ENCODE measurements around the gene KDF1. TPM values are rescaled to one million over a fixed set of nuclear protein-coding genes. Genes with fewer than 3 reads are reported as not detected.

The KDF1 gene
- total RNA-seq, result not detected in 2 replicates

GRCh38 chr1:26959722-26960624, at the start of gene KDF1:
Gene KDF1, minus strand, starts transcription at chr1:26960468. Its CDS starts 8,088 bp downstream, at chr1:26952380.

GRCh38 chr1:26993237-26994019, 33.2 kb upstream of the KDF1 start, which contains the start of gene TRNP1:
Gene TRNP1, plus strand, starts transcription at chr1:26993692. Its CDS starts 95 bp downstream, at chr1:26993787.

GRCh38 chr1:26921540-26922430, 38.5 kb downstream of the KDF1 start, which contains the start of gene NUDC:
Gene NUDC, plus strand, starts transcription at chr1:26921743. Its CDS starts 106 bp downstream, at chr1:26921849.

DNA sequence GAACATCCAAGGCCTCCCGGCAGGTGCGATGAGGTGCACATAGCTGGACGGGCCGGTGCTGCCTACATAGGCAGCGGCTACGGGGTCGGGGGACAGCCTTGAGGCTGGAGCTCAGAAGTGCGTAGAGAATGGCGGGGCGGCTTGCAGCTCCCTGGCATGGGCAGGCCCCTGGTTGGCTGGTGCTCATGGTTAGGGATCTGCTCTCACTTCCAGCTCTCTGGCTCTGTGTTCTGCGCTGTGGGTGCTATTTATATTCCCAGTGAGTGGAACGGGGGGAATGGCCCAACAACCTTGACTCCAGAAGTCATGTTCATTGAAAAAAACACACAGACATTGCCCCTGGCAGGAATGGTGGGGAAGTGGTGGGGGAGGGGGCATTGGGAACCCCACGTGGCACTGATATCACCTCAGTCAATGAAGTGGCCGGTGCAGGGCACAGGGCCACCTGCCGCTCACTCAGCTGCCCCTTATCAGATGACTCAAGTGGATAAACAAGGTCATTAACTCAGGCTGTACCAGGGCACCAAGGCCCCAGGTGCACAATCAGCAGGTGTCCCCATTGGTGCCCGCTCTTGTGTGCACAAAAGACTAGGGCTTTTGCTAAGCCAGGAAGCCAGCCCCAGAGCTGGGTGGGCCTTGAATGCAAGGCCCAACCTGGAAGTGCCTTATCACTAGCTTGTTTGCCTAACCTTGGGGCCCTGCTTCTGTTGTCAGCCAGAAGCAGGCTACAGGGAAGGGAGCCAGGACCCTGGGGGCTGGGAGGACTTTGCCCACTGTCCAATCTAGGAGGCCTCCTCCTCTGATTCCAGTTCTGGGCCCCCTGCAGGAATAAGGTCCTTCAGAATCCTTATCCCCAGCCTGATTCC, 46.3 kb downstream of the KDF1 start, which contains the start of gene NR0B2:
NR0B2 (minus strand) TSS at position 222 of the 866 bp plus-strand sequence; CDS start at position 187, 35 bp downstream.

GRCh38 chr1:26900001-26900814, 60.1 kb downstream of the KDF1 start, which contains the start of gene GPATCH3:
Gene GPATCH3, minus strand, starts transcription at chr1:26900467. Its CDS starts 25 bp downstream, at chr1:26900442.

Other genes with a start within 250 kb of the KDF1 start
- gene PIGV, start 172.5 kb downstream of the KDF1 start, total RNA-seq, result 5.6 and 5.7 TPM in 2 replicates
- gene ZDHHC18, start 133.8 kb downstream of the KDF1 start, total RNA-seq, result 3.7 and 11.1 TPM in 2 replicates
- 0.16 and 0.25 TPM in 2 replicates for gene SFN, start 97.3 kb downstream of the KDF1 start, total RNA-seq
- gene GPN2, start 70.2 kb downstream of the KDF1 start, total RNA-seq, result 6.6 and 12.5 TPM in 2 replicates
- gene GPATCH3, start 60.0 kb downstream of the KDF1 start, total RNA-seq, result 9.1 and 11.4 TPM in 2 replicates
- gene NR0B2, start 46.5 kb downstream of the KDF1 start, total RNA-seq, result not detected in 2 replicates
- gene NUDC, start 38.7 kb downstream of the KDF1 start, total RNA-seq, result 20.9 and 32.0 TPM in 2 replicates
- 5.2 and 5.8 TPM in 2 replicates for gene TRNP1, start 33.2 kb upstream of the KDF1 start, total RNA-seq
- 0.25 and 0.81 TPM in 2 replicates for gene TENT5B, start 52.4 kb upstream of the KDF1 start, total RNA-seq
- 10.0 and 32.9 TPM in 2 replicates for gene SLC9A1, start 194.7 kb upstream of the KDF1 start, total RNA-seq

Data from bladder microvascular endothelial cell (primary cell).